ENCODE results near the gene ATP13A2. TPM values are rescaled to one million over a fixed set of nuclear protein-coding genes. Genes with fewer than 3 reads are reported as not detected.
A peak's percentile ranks its signal among the peaks of the same experiment; 100 is the strongest.

ATP13A2 gene
- total and polyA plus RNA-seq, 3 experiments from 2014 or later: 43.8 to 61.3 (median 44.0) TPM

DNA sequence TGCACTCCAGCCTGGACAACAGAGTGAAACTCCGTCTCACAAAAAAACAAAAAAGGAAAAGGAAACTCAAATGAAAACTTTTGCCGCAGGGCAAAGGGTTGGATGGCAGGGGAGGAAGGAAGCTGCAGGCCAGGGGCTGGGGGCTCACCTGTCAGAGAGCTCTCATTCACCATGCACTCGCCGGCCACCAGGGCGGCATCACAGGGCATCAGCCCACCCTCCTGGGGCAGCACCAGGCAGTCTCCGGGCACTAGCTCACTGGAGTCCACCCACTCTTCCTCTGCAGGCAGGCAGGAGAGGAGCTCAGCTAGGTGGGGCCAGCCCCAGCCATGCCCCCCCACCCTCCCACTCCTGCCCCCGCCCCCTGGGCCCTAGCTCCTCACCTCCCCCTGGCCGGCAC is 11.9 kb downstream of the ATP13A2 start:
- CTCF ChIA-PET: no interaction called here
- no peaks in the 10 kb centered on the region for H3K27me3 ChIP-seq (ENCODE audit: insufficient read depth, low read length, poor library complexity, severe bottlenecking)
- no peaks in the 10 kb centered on the region for H3K9me3 Mint-ChIP-seq
- H3K9me3 ChIP-seq (ENCODE audit: low read length): no peaks in the 10 kb centered on the region
- POLR2A ChIA-PET: no interaction called here
- no peaks in the 10 kb centered on the region for H3K27me3 Mint-ChIP-seq
- H3K4me1 Mint-ChIP-seq: no peaks in the 10 kb centered on the region
- H3K27ac Mint-ChIP-seq: no peak overlapping the region
- no peak overlapping the region for H3K4me3 ChIP-seq (ENCODE audit: low read length)
- H3K27ac ChIP-seq (ENCODE audit: low read depth, low read length): no peak overlapping the region
- no peak overlapping the region for H3K4me3 Mint-ChIP-seq
- DNase-seq: no peak
- peaks cover 22% of the 10 kb centered on the region for H3K36me3 ChIP-seq (ENCODE audit: insufficient read depth, low read length)
- no peaks in the 10 kb centered on the region for H3K4me1 ChIP-seq (ENCODE audit: insufficient read depth, low read length)
- peaks cover 5 to 79% (median 12%) of the 10 kb centered on the region in 3 donors for H3K36me3 Mint-ChIP-seq

DNA sequence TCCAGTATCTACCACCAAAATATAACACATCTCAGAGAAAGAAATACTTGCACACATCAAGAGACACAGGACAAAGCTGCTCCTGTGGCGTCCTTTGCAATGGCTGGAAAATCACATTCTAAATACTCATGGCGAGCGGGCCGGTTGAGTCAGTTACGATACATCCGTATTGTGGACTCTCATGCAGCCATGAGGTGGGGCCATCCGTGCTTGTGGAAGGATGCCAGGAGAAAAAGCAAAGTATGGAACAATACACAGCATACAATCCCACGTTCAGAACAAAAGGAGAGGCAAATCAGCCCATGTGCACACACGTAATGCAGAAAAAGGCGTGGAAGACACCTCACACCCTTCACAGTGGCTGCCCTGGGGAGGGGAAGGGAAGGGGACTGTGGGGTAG is 13.1 kb downstream of the ATP13A2 start:
- Mint-ChIP-seq H3K9me3 (no peaks in the 10 kb centered on the region), H3K4me3 (no peak overlapping the region), H3K4me1 (no peaks in the 10 kb centered on the region), H3K36me3 (peaks cover 5 to 70% (median 7%) of the 10 kb centered on the region in 3 donors), H3K27me3 (no peaks in the 10 kb centered on the region), H3K27ac (no peak overlapping the region)
- Histone ChIP-seq H3K9me3 (ENCODE audit: low read length) (no peaks in the 10 kb centered on the region), H3K4me1 (ENCODE audit: insufficient read depth, low read length) (no peaks in the 10 kb centered on the region), H3K27ac (ENCODE audit: low read depth, low read length) (no peak overlapping the region), H3K27me3 (ENCODE audit: insufficient read depth, low read length, poor library complexity, severe bottlenecking) (no peaks in the 10 kb centered on the region), H3K36me3 (ENCODE audit: insufficient read depth, low read length) (peaks cover 16% of the 10 kb centered on the region), H3K4me3 (ENCODE audit: low read length) (no peak overlapping the region)
- CTCF ChIA-PET: no interaction called here
- POLR2A ChIA-PET: no interaction called here
- no peak for DNase-seq

DNA sequence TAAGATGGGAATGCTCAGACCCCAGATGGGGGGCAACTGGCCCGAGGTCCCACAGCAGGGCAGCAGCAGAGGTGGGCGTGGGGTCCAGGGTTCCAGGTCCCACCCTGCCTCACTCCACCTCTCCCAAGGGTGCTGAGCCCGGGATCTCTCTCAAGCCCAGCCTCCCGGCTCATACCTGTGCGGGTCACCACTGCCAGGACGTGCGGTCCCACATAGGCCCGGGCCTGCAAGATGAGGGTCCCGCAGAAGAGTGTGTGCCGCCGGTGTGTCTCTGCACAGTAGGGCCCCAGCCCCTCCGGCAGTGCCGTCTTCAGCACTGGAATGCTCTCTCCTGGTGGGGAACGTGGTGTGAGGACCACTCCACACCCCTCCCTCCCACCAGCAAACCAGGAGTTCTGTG is 14.9 kb downstream of the ATP13A2 start:
- H3K9me3 Mint-ChIP-seq: no peaks in the 10 kb centered on the region
- DNase-seq: no peak
- H3K27ac ChIP-seq (ENCODE audit: low read depth, low read length): no peak overlapping the region
- CTCF ChIA-PET: no interaction called here
- H3K36me3 ChIP-seq (ENCODE audit: insufficient read depth, low read length): peaks cover 6% of the 10 kb centered on the region
- no peak overlapping the region for H3K27ac Mint-ChIP-seq
- no peaks in the 10 kb centered on the region for H3K4me1 Mint-ChIP-seq
- no peaks in the 10 kb centered on the region for H3K27me3 Mint-ChIP-seq
- H3K36me3 Mint-ChIP-seq: peaks cover 5 to 62% (median 6%) of the 10 kb centered on the region in 3 donors
- H3K4me3 ChIP-seq (ENCODE audit: low read length): no peak overlapping the region
- no peaks in the 10 kb centered on the region for H3K27me3 ChIP-seq (ENCODE audit: insufficient read depth, low read length, poor library complexity, severe bottlenecking)
- no peaks in the 10 kb centered on the region for H3K4me1 ChIP-seq (ENCODE audit: insufficient read depth, low read length)
- H3K9me3 ChIP-seq (ENCODE audit: low read length): no peaks in the 10 kb centered on the region
- POLR2A ChIA-PET: no interaction called here
- H3K4me3 Mint-ChIP-seq: no peak overlapping the region

DNA sequence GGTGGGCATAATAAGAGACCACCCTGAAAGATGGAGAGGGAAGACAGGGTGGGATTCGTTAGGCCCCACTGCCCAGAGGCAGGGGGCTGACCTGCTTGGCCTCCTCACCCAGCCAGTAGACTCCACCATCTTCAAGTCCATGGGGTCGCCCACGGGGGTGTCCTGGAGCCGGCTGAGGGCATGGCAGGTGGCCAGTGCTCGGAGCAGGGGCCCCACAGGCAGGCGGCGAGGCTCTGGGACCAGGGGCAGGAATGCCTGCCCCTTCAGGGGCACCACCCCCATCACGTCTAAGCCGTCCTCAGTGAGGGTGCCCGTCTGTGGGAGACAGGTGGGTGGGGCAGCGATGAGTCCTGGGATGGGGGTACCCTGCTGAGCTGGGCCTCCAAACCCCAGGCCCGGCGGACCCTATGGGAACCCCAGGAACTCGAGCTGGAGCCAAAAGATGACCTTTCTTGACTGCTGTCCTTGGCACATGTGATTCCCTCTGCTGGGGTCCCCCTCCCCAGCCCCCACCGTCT is 18.1 kb downstream of the ATP13A2 start:
- Mint-ChIP-seq H3K27ac (no peak overlapping the region), H3K4me1 (no peaks in the 10 kb centered on the region), H3K4me3 (no peak overlapping the region), H3K27me3 (no peaks in the 10 kb centered on the region), H3K36me3 (peaks cover 3 to 67% (median 6%) of the 10 kb centered on the region in 3 donors), H3K9me3 (no peaks in the 10 kb centered on the region)
- no peak for DNase-seq
- ChIA-PET CTCF (no interaction called here), POLR2A (no interaction called here)
- no peak overlapping the region for H3K4me3 ChIP-seq (ENCODE audit: low read length)
- H3K27me3 ChIP-seq (ENCODE audit: insufficient read depth, low read length, poor library complexity, severe bottlenecking): no peaks in the 10 kb centered on the region
- peaks cover 3% of the 10 kb centered on the region for H3K36me3 ChIP-seq (ENCODE audit: insufficient read depth, low read length)
- H3K4me1 ChIP-seq (ENCODE audit: insufficient read depth, low read length): no peaks in the 10 kb centered on the region
- no peak overlapping the region for H3K27ac ChIP-seq (ENCODE audit: low read depth, low read length)
- H3K9me3 ChIP-seq (ENCODE audit: low read length): no peaks in the 10 kb centered on the region

DNA sequence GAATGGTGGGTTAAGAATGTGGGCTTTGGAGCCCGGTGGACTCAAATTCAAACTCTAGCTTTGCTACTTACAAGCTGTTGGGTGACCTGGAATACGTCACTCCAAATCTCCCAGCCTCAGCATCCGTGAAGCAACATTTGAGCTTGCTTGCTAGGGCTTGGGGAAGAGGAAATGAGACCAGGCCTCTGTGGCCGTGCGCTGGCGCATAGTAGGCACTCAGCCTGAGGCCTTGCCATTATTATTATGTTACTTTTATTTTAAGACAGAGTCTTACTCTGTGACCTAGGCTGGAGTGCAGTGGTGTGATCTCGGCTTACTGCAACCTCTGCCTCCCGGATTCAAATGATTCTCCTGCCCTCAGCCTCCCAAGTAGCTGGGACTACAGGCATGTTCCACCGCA is 19.1 kb downstream of the ATP13A2 start:
- no peak for DNase-seq
- Mint-ChIP-seq H3K9me3 (no peaks in the 10 kb centered on the region), H3K27me3 (no peaks in the 10 kb centered on the region), H3K27ac (no peak overlapping the region), H3K4me1 (no peaks in the 10 kb centered on the region), H3K4me3 (no peak overlapping the region), H3K36me3 (peaks cover 0 to 66% (median 3%) of the 10 kb centered on the region in 3 donors)
- Histone ChIP-seq H3K9me3 (ENCODE audit: low read length) (no peaks in the 10 kb centered on the region), H3K4me1 (ENCODE audit: insufficient read depth, low read length) (no peaks in the 10 kb centered on the region), H3K4me3 (ENCODE audit: low read length) (no peak overlapping the region), H3K36me3 (ENCODE audit: insufficient read depth, low read length) (no peaks in the 10 kb centered on the region), H3K27ac (ENCODE audit: low read depth, low read length) (no peak overlapping the region), H3K27me3 (ENCODE audit: insufficient read depth, low read length, poor library complexity, severe bottlenecking) (no peaks in the 10 kb centered on the region)
- CTCF ChIA-PET: no interaction called here
- POLR2A ChIA-PET: no interaction called here

DNA sequence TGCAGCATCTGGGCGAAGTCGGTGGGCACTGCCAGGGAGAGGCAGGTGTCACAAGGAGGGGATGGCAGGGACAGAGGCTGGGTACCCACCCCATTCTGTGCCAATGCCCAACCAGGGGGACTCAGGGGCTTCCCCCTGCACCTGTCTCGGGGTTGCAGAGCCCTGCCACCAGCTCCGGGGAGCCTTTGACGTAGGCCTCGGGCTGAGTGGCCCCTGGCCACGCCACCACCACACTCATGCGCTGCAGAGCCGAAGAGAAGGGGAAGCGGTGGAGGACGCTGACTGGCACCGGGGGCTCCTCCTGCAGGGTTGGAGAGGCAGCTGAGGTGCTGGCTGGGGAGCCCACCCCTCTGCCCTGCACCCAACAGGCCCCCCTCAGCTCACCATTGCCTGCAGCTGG is 19.6 kb downstream of the ATP13A2 start:
- ChIA-PET CTCF (no interaction called here), POLR2A (no interaction called here)
- no peaks in the 10 kb centered on the region for H3K4me1 Mint-ChIP-seq

DNA sequence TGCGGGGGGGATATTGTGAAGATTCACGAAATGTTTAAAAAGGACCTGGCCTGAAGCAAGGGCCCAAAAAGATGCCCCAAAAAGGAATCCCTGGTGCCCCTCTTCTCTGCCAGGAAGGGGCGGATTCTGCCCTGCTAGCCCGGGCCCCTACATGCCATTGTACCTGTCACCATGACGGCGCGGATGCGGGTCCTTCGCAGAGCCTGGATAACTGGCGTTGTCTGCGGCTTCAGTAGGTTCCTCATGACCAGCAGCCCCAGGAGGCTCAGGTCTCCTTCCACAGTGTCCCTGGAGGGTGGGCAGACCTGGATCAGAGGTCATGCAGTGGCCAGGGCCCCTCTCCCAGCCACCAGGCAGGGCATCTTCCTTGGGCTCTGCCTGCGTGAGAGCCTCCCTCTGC is 20.2 kb downstream of the ATP13A2 start:
- Histone ChIP-seq H3K27me3 (ENCODE audit: insufficient read depth, low read length, poor library complexity, severe bottlenecking) (no peaks in the 10 kb centered on the region), H3K4me3 (ENCODE audit: low read length) (no peak overlapping the region), H3K27ac (ENCODE audit: low read depth, low read length) (no peak overlapping the region), H3K4me1 (ENCODE audit: insufficient read depth, low read length) (no peaks in the 10 kb centered on the region), H3K36me3 (ENCODE audit: insufficient read depth, low read length) (no peaks in the 10 kb centered on the region), H3K9me3 (ENCODE audit: low read length) (no peaks in the 10 kb centered on the region)
- no peaks in the 10 kb centered on the region for H3K27me3 Mint-ChIP-seq
- ChIA-PET POLR2A (no interaction called here), CTCF (no interaction called here)
- peaks cover 0 to 70% (median 3%) of the 10 kb centered on the region in 3 donors for H3K36me3 Mint-ChIP-seq
- no peaks in the 10 kb centered on the region for H3K4me1 Mint-ChIP-seq
- DNase-seq: no peak
- H3K9me3 Mint-ChIP-seq: no peaks in the 10 kb centered on the region
- H3K27ac Mint-ChIP-seq: no peak overlapping the region
- H3K4me3 Mint-ChIP-seq: no peak overlapping the region

More for the DNA sequence above, 19.6 kb downstream of the ATP13A2 start:
- Histone ChIP-seq H3K4me1 (ENCODE audit: insufficient read depth, low read length) (no peaks in the 10 kb centered on the region), H3K36me3 (ENCODE audit: insufficient read depth, low read length) (no peaks in the 10 kb centered on the region), H3K27ac (ENCODE audit: low read depth, low read length) (no peak overlapping the region), H3K4me3 (ENCODE audit: low read length) (no peak overlapping the region), H3K9me3 (ENCODE audit: low read length) (no peaks in the 10 kb centered on the region), H3K27me3 (ENCODE audit: insufficient read depth, low read length, poor library complexity, severe bottlenecking) (no peaks in the 10 kb centered on the region)
- no peaks in the 10 kb centered on the region for H3K27me3 Mint-ChIP-seq
- H3K9me3 Mint-ChIP-seq: no peaks in the 10 kb centered on the region
- DNase-seq: no peak
- H3K36me3 Mint-ChIP-seq: peaks cover 0 to 68% (median 3%) of the 10 kb centered on the region in 3 donors
- no peak overlapping the region for H3K27ac Mint-ChIP-seq
- no peak overlapping the region for H3K4me3 Mint-ChIP-seq

DNA sequence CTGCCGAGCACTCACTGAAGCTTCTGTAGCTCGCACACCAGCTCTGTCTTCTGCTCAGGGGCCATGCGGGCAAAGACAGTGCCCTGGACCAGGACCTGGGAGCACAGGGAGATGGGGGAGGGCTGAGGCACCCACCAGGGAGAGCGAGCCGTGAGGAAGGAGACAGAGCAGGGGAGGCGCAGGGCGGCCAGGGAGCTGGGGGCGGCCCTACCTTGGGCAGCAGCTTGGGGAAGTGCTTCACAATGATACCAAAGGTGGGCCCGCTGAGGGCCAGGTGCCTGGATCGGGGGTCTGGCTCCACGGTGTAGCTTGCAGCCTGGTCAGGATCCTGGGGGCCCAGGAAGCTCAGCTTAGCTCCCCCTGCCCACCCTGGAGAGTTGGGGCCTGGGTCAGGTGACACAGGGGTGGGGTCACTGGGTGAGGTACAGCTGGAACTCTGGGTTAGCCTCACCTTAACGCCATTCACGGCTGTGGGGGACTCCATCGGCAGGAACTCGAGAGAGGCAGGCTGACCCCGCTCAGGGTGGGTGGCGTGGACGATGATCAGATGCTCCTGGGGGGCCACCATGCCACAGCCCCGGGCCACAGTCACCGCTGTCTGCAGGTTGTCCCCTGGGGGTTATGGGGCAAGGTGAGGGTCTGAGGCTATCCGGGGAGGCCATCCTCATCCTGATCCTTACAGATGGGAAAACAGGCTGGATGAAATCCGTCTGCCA is 21.9 kb downstream of the ATP13A2 start:
- H3K4me3 ChIP-seq (ENCODE audit: low read length): no peak overlapping the region
- H3K4me1 ChIP-seq (ENCODE audit: insufficient read depth, low read length): no peaks in the 10 kb centered on the region
- ChIA-PET POLR2A (no interaction called here), CTCF (no interaction called here)
- H3K9me3 Mint-ChIP-seq: no peaks in the 10 kb centered on the region
- H3K4me3 Mint-ChIP-seq: no peak overlapping the region
- H3K27me3 ChIP-seq (ENCODE audit: insufficient read depth, low read length, poor library complexity, severe bottlenecking): no peaks in the 10 kb centered on the region
- peak overlapping the region in 1 of 8 donors; percentile 43 for H3K27ac Mint-ChIP-seq
- no peaks in the 10 kb centered on the region for H3K9me3 ChIP-seq (ENCODE audit: low read length)
- H3K4me1 Mint-ChIP-seq: no peaks in the 10 kb centered on the region
- no peak overlapping the region for H3K27ac ChIP-seq (ENCODE audit: low read depth, low read length)
- DNase-seq: no peak
- no peaks in the 10 kb centered on the region for H3K36me3 ChIP-seq (ENCODE audit: insufficient read depth, low read length)
- peaks cover 0 to 62% (median 7%) of the 10 kb centered on the region in 3 donors for H3K36me3 Mint-ChIP-seq
- H3K27me3 Mint-ChIP-seq: no peaks in the 10 kb centered on the region

All from CD8-positive, alpha-beta memory T cell (primary cell).